Measurements from ENCODE around the gene IGSF5.
"Not testable (repeated sequence)": the region's sequence is repeated elsewhere in the genome, so short reads cannot be mapped to it uniquely, and the experiment has no call there.

IGSF5 gene

GRCh38 chr21:39744883-39745282, at the start of gene IGSF5:
IGSF5 (plus strand) TSS chr21:39745183; CDS start chr21:39745510, 327 bp downstream.
- H3K4me3 ChIP-seq (ENCODE audit: low read depth, low read length); in situ Hi-C loops (cut with HindIII; ENCODE audit: low sequenced_read_pairs); DNase-seq (ENCODE audit: low read depth, low spot score): not testable (repeated sequence)

- in situ Hi-C loops (cut with HindIII; ENCODE audit: low sequenced_read_pairs), result no loop called here
- TF ChIP-seq CTCF (IDR thresholded peaks at IDR 0.05; ENCODE audit: low read depth, low read length), result no peak
- H3K4me3 ChIP-seq (ENCODE audit: low read depth, low read length), result no peak overlapping the region
- no peak for DNase-seq (ENCODE audit: low read depth, low spot score)
These were observed 48.8 kb upstream of the IGSF5 start for GRCh38 chr21:39696196-39696595.

- DNase-seq (ENCODE audit: low read depth, low spot score), result peak; percentile 21
- in situ Hi-C loops (cut with HindIII; ENCODE audit: low sequenced_read_pairs), result no loop called here
- TF ChIP-seq CTCF (IDR thresholded peaks at IDR 0.05; ENCODE audit: low read depth, low read length), result no peak
- no peak overlapping the region for H3K4me3 ChIP-seq (ENCODE audit: low read depth, low read length)
These were observed 48.4 kb upstream of the IGSF5 start for GRCh38 chr21:39696618-39697017.

- in situ Hi-C loops (cut with HindIII; ENCODE audit: low sequenced_read_pairs), result no loop called here
- no peak overlapping the region for H3K4me3 ChIP-seq (ENCODE audit: low read depth, low read length)
- no peak for DNase-seq (ENCODE audit: low read depth, low spot score)
- TF ChIP-seq CTCF (IDR thresholded peaks at IDR 0.05; ENCODE audit: low read depth, low read length), result no peak
These were observed 44.7 kb upstream of the IGSF5 start for GRCh38 chr21:39700318-39700717.

GRCh38 chr21:39703578-39703977, 41.4 kb upstream of the IGSF5 start:
- H3K4me3 ChIP-seq (ENCODE audit: low read depth, low read length), result no peak overlapping the region
- TF ChIP-seq CTCF (IDR thresholded peaks at IDR 0.05; ENCODE audit: low read depth, low read length), result no peak
- no peak for DNase-seq (ENCODE audit: low read depth, low spot score)
- in situ Hi-C loops (cut with HindIII; ENCODE audit: low sequenced_read_pairs), result no loop called here

GRCh38 chr21:39705849-39706248, 39.1 kb upstream of the IGSF5 start:
- peak; percentile 31 for DNase-seq (ENCODE audit: low read depth, low spot score)
- in situ Hi-C loops (cut with HindIII; ENCODE audit: low sequenced_read_pairs), result no loop called here
- no peak overlapping the region for H3K4me3 ChIP-seq (ENCODE audit: low read depth, low read length)
- peak; percentile 26 for TF ChIP-seq CTCF (IDR thresholded peaks at IDR 0.05; ENCODE audit: low read depth, low read length)

GRCh38 chr21:39707316-39707715, 37.7 kb upstream of the IGSF5 start:
- in situ Hi-C loops (cut with HindIII; ENCODE audit: low sequenced_read_pairs), result no loop called here
- no peak for TF ChIP-seq CTCF (IDR thresholded peaks at IDR 0.05; ENCODE audit: low read depth, low read length)
- DNase-seq (ENCODE audit: low read depth, low spot score), result no peak
- H3K4me3 ChIP-seq (ENCODE audit: low read depth, low read length), result no peak overlapping the region
